Fibroblast of villous mesenchyme (primary cell): ENCODE measurements around the gene PAX2. TPM values are rescaled to one million over a fixed set of nuclear protein-coding genes. Genes with fewer than 3 reads are reported as not detected.

Source experiments
- DNase-seq: peaks from one replicate; pipeline ENCODE4 v3.0.0-alpha.2; 2010; ENCODE audit warnings: low read depth
- H3K4me3 ChIP-seq: 2 replicates; pipeline ENCODE4 v1.5.1; 2011; ENCODE audit warnings: low read depth, mild to moderate bottlenecking, low read length
- CTCF ChIP-seq: IDR thresholded peaks from 2 replicates; pipeline ENCODE4 v1.5.1; 2012; ENCODE audit warnings: low read depth, mild to moderate bottlenecking, low read length; ENCODE audit not compliant: insufficient read depth
- total RNA-seq: library from RNA; depleted of rRNA; stranded (reverse); fragments of >200 nt; gene quantifications from 2 replicates; pipeline ENCODE4 v1.2.3, GENCODE V29; 2012

PAX2 gene
- total RNA-seq, 1 donor: not detected

GRCh38 chr10:100709146-100710082 lies 36.0 kb upstream of the PAX2 start:
- no peak for TF ChIP-seq CTCF
- no peak overlapping the region for H3K4me3 ChIP-seq
- DNase-seq: no peak

GRCh38 chr10:100710151-100710871 lies 35.1 kb upstream of the PAX2 start:
- DNase-seq: no peak
- no peak for TF ChIP-seq CTCF

GRCh38 chr10:100713049-100713858 lies 32.1 kb upstream of the PAX2 start:
- H3K4me3 ChIP-seq: no peak overlapping the region
- no peak for DNase-seq
- no peak for TF ChIP-seq CTCF

More at GRCh38 chr10:100710151-100710871, 35.1 kb upstream of the PAX2 start:
- no peak overlapping the region for H3K4me3 ChIP-seq

- no peak for DNase-seq
- no peak overlapping the region for H3K4me3 ChIP-seq
- TF ChIP-seq CTCF: no peak
Measured at GRCh38 chr10:100713859-100714565, 31.4 kb upstream of the PAX2 start.

GRCh38 chr10:100714566-100714950 lies 30.8 kb upstream of the PAX2 start:
- DNase-seq: no peak
- H3K4me3 ChIP-seq: no peak overlapping the region
- no peak for TF ChIP-seq CTCF

DNA sequence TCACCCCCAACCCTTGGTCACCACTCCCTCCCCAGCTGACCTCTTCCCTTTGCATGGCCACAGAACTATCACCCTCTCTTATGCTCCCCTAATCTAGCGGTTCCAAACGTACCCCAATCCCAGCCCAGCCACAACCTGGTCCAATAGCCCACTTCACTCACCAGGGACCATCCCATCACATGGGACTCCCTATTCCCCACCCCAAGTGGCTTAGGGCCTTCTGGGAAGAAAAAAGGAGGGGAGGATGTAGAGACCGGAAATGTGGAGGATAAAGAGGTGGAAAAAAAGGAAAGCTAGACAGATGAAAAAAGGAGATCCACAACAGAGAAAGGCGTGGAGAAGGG lies 30.3 kb upstream of the PAX2 start:
- H3K4me3 ChIP-seq: no peak overlapping the region
- no peak for TF ChIP-seq CTCF
- DNase-seq: no peak
